SK-N-MC (cell line): ENCODE measurements around the gene PDE7B.

ENCODE experiments used
- EZH2 ChIP-seq: fragments of 200-600 bp; sonication (generic); IDR thresholded peaks from one replicate; pipeline ENCODE4 v1.6.1; 2017; ENCODE audit warnings: antibody characterized with exemption
- FOXP2 ChIP-seq: optimal IDR thresholded peaks from 2 replicates; pipeline ENCODE3; 2011; ENCODE audit warnings: mild to moderate bottlenecking, moderate library complexity; ENCODE audit not compliant: insufficient read depth; ENCODE audit errors: extremely low read length, control extremely low read depth
- POLR2AphosphoS5 ChIP-seq: IDR thresholded peaks from 2 replicates; pipeline ENCODE4 v1.6.1; 2012; ENCODE audit warnings: mild to moderate bottlenecking, low read depth, low read length, borderline replicate concordance

DNA sequence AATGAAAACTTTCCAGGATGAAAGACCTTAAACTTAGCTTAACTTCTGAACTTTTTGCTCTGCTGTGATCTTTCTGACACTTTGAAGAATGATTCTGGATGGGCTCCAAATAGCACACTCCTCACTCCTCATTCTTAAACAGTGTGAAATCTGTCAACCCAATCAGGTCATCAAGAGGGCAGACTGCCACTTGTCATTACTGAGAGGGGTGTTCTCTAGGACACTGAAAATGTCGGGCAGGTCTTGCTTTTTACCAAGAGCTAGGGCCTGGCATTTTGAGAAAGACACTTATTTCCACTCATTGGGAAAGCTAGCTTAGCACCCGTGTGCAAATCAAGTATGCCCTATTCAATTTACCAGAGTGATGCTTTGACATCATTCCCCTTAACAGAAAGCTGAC is 276.4 kb downstream of the PDE7B start:
- TF ChIP-seq POLR2AphosphoS5 (no peak), EZH2 (no peak), FOXP2 (no peak)
